Lung (tissue), 12 donors: ENCODE data around the gene TRIM44. TPM values are rescaled to one million over a fixed set of nuclear protein-coding genes. Genes with fewer than 3 reads are reported as not detected.

Experiments
- ATAC-seq: fragments of 200-7000 bp; cut with Tn5 transposase; one replicate; pipeline ENCODE4 v1.9.1; 2020; ENCODE audit warnings: moderate number of reproducible peaks; ENCODE audit not compliant: insufficient read depth, low FRiP score
- DNase-seq, 3 donors: peaks; one replicate each; pipeline ENCODE4 v3.0.0-alpha.2; 2013 to 2017
- H3K27ac ChIP-seq, 2 donors: one replicate each; pipeline ENCODE4 v1.5.1; 2013; ENCODE audit warnings: mild to moderate bottlenecking in 2 of 2, moderate library complexity in 2 of 2, control low read depth in 1 of 2, inconsistent platforms in 1 of 2, low read depth in 1 of 2, low read length in 1 of 2
- H3K27me3 ChIP-seq, 3 donors: one replicate each; pipeline ENCODE4 v1.5.1; 2013; ENCODE audit warnings: low read length in 2 of 3; ENCODE audit not compliant: control insufficient read depth in 3 of 3, insufficient read depth in 3 of 3
- H3K36me3 ChIP-seq, 4 donors: one replicate each; pipeline ENCODE4 v1.5.1; 2013; ENCODE audit warnings: low read length in 4 of 4, mild to moderate bottlenecking in 1 of 4, moderate library complexity in 1 of 4; ENCODE audit not compliant: control insufficient read depth in 4 of 4, insufficient read depth in 4 of 4
- H3K4me1 ChIP-seq, 5 donors: one replicate each; pipeline ENCODE4 v1.5.1; 2013; ENCODE audit warnings: low read length in 5 of 5, mild to moderate bottlenecking in 2 of 5, moderate library complexity in 1 of 5; ENCODE audit not compliant: control insufficient read depth in 5 of 5, insufficient read depth in 5 of 5
- H3K4me3 ChIP-seq: one replicate; pipeline ENCODE4 v1.5.1; 2013; ENCODE audit warnings: mild to moderate bottlenecking, control low read depth, moderate library complexity
- H3K9ac ChIP-seq, 2 donors: one replicate each; pipeline ENCODE4 v1.5.1; 2013; ENCODE audit warnings: low read length in 2 of 2, control low read depth in 1 of 2; ENCODE audit not compliant: insufficient read depth in 1 of 2
- H3K9me3 ChIP-seq, 4 donors: one replicate each; pipeline ENCODE4 v1.5.1; 2013; ENCODE audit warnings: low read length in 3 of 4, mild to moderate bottlenecking in 1 of 4, moderate library complexity in 1 of 4; ENCODE audit not compliant: control insufficient read depth in 4 of 4, insufficient read depth in 3 of 4
- CTCF ChIP-seq: IDR thresholded peaks from 2 replicates; pipeline ENCODE4 v1.5.1; 2012; ENCODE audit warnings: mild to moderate bottlenecking; ENCODE audit errors: control extremely low read depth, extremely low read depth
- WGBS, 2 donors: extraction: QIAGEN DNeasy Blood & Tissue Kit; methylation state at CpG; one replicate each; pipeline ENCODE4 v1.1.7; 2013; 5-methylcytosine and 5-hydroxymethylcytosine counted together
- polyA plus RNA-seq, 2 donors: library from polyadenylated mRNA; stranded (reverse); fragments of 200-250 nt; gene quantifications; one replicate each; pipeline ENCODE4 v1.2.1, GENCODE V29; 2013
- total RNA-seq, 2 donors: library from RNA; depleted of rRNA in 1 of 2; stranded (reverse); fragments of >200 nt in 1 of 2; gene quantifications; one replicate each; pipeline ENCODE4 v1.2.1, GENCODE V29; 2014 to 2021
- donor health status: control.
- donor health status: control.
- donor health status: Bipolar disorder and iron deficiency.
- donor health status: healthy.
- donor health status: DM: yes; HTN: yes; CAD: no.

The TRIM44 gene
- total and polyA plus RNA-seq, 4 donors, result 9.1 to 62.2 (median 22.7) TPM

DNA sequence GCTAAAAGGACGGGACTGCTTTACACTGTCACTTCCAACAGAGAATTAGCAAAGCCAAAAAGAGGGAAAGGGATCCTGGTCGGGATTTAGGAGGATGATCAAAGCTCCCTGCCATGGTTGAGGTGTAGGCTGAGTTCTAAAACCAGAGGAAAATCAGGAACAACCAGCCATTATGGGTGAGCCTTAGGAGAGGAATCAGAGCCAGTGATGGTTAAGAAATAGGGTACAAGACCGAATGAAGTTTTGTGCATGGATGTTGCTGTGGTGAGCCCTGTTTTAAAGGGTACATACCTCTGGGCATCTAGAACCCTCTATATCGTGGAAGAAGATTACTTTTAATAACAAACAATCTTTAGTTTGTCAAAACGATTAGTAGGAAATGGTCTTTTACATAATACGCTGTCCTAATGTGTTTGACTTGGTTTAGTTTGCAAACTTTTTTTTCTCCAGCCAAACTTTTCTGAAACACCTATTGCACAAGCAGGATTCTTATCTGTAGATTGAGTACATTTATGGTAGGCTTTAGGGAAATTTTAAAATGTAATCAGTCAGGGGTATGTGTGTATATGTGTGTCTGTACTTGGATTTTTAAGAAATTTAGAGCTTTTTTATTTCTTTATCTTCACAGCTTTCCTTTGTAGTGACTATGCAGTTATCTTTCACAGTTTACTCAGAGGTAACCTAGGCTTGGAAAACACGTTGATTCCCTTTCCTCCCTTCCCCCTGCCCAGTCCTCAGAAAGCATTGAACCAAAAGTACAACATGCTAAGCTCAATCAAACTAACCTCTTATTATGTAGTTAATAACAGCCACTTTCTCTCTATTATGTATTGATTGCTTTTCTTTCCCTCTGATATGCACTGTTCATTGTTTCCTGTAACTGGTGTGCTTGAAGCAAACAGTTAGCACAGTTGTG is 26.8 kb downstream of the TRIM44 start:
- 69 to 73% methylated on average over 7 of the region's 7 CpGs for WGBS, 2 donors
- no peak for ATAC-seq

GRCh38 chr11:35702126-35702525 is 39.6 kb downstream of the TRIM44 start:
- TF ChIP-seq CTCF, result no peak
- no peak for DNase-seq
- Histone ChIP-seq H3K4me1 (no peaks in the 10 kb centered on the region), H3K27me3 (no peaks in the 10 kb centered on the region), H3K9me3 (peaks cover 0 to 2% (median 0%) of the 10 kb centered on the region in 4 donors), H3K4me3 (no peak overlapping the region), H3K36me3 (no peaks in the 10 kb centered on the region), H3K9ac (no peak overlapping the region), H3K27ac (no peak overlapping the region)
- 97 to 98% methylated on average over 15 of the region's 15 CpGs for WGBS, 2 donors
- no peak for ATAC-seq

More for the DNA sequence above, 26.8 kb downstream of the TRIM44 start:
- Histone ChIP-seq H3K4me1 (peaks cover 0 to 14% (median 2%) of the 10 kb centered on the region in 5 donors), H3K4me3 (no peak overlapping the region), H3K36me3 (peaks cover 3 to 18% (median 10%) of the 10 kb centered on the region in 4 donors), H3K27me3 (no peaks in the 10 kb centered on the region), H3K9ac (no peak overlapping the region), H3K9me3 (no peaks in the 10 kb centered on the region), H3K27ac (no peak overlapping the region)
- TF ChIP-seq CTCF, result no peak
- DNase-seq, result peak in 2 of 3 donors; percentile 27 to 62

GRCh38 chr11:35709376-35709775 is 46.8 kb downstream of the TRIM44 start:
- no peak for ATAC-seq
- WGBS, 2 donors, result 80 to 88% methylated on average over 3 of the region's 3 CpGs

More at GRCh38 chr11:35709376-35709775, 46.8 kb downstream of the TRIM44 start:
- Histone ChIP-seq H3K27me3 (no peaks in the 10 kb centered on the region), H3K4me3 (no peak overlapping the region), H3K9me3 (no peaks in the 10 kb centered on the region), H3K4me1 (peaks cover 0 to 6% (median 0%) of the 10 kb centered on the region in 5 donors), H3K9ac (no peak overlapping the region), H3K27ac (no peak overlapping the region), H3K36me3 (no peaks in the 10 kb centered on the region)
- no peak for DNase-seq
- no peak for TF ChIP-seq CTCF
